Measurements from ENCODE around the gene RPS27A. TPM values are rescaled to one million over a fixed set of nuclear protein-coding genes. Genes with fewer than 3 reads are reported as not detected.

Gene RPS27A
- total and polyA plus RNA-seq, 9 of the 15 experiments (the other 6 are each of a cell fraction or from before 2014, with no cell fraction given) = 1,383 to 3,282 (median 2,242) TPM

GRCh38 chr2:55282110-55282917, 49.8 kb downstream of the RPS27A start (continued):
- TF ChIP-seq NKRF (IDR thresholded peaks at IDR 0.05; ENCODE audit: borderline replicate concordance) (peak; percentile 48; the same call in 1 of the 2 replicates), ZNF431 (CRISPR knock-in tag; IDR thresholded peaks at IDR 0.05) (peak; percentile 85)

- Histone ChIP-seq H3K4me2 (ENCODE audit: insufficient read depth, low read length) (peak overlapping the region; percentile 97), H3K27me3 (ENCODE audit: control insufficient read depth in 2 of 2, insufficient read depth in 2 of 2, low read length in 2 of 2) (no peaks in the 10 kb centered on the region), H3K4me3 (peak overlapping the region; percentile 66), H3K9me1 (ENCODE audit: control insufficient read depth, insufficient read depth, low read length) (no peaks in the 10 kb centered on the region), H3K9me3 (replicated peaks; ENCODE audit: control insufficient read depth, insufficient read depth, low read depth, low read length) (no peaks in the 10 kb centered on the region), H3K27ac (ENCODE audit: extremely low read depth, low read depth, low read length) (peak overlapping the region; percentile 91), H3K79me2 (ENCODE audit: control insufficient read depth, insufficient read depth, low read length) (peaks cover 34% of the 10 kb centered on the region), H2AFZ (ENCODE audit: low read depth, low read length) (peak overlapping the region; percentile 96), H4K20me1 (replicated peaks; ENCODE audit: control insufficient read depth, insufficient read depth, low read length) (no peaks in the 10 kb centered on the region), H3K4me1 (replicated peaks in 1 of 2; ENCODE audit: control insufficient read depth in 2 of 2, insufficient read depth in 2 of 2, low read length in 2 of 2) (peaks cover 7 to 9% of the 10 kb centered on the region in 2 experiments; a peak in 3 of 5 replicates), H3K36me3 (ENCODE audit: control insufficient read depth, insufficient read depth, low read length) (peaks cover 17% of the 10 kb centered on the region; the same call in 2 of the 3 replicates), H3K9ac (ENCODE audit: insufficient read depth in 1 of 2, low read depth in 2 of 2, low read length in 2 of 2) (peak overlapping the region; percentile 87 to 93)
- DNase-seq (ENCODE audit: extremely low read depth in 1 of 4, low spot score in 3 of 4) (peak in 1 of 4 experiments; percentile 22), FAIRE-seq (no peak), ATAC-seq (no peak; the same call in 2 of the 3 replicates)
- POLR2A ChIA-PET = interaction anchor here (1.3 kb wide), 1 partner anchor 22 kb away, joined by 3 read pairs; no protein-coding TSS in a partner anchor
- in situ Hi-C loops (cut with MboI) (no loop called here), intact Hi-C loops (cut with micrococcal nuclease) (loop anchor here (5.0 kb wide), 2 partner anchors 134 to 334 kb away; partner anchors contain the start of genes CCDC88A and PPP4R3B)
- BruUV-seq (replicated peaks) = no TSS peak
- CTCF ChIA-PET (ENCODE audit: low intra/inter-chr PET ratio) = no interaction called here
- 5% methylated on average over 11 of the region's 12 CpGs for WGBS (ENCODE audit: insufficient coverage, low coverage, missing lambda C conversion rate)
- TF ChIP-seq CEBPB (tag; IDR thresholded peaks at IDR 0.05) (peak; percentile 84), BCOR (IDR thresholded peaks at IDR 0.05) (peak; percentile 50; the same call in 1 of the 2 replicates), ZFPM2 (CRISPR knock-in tag; IDR thresholded peaks at IDR 0.05) (no peak), CSDE1 (IDR thresholded peaks at IDR 0.05) (no peak), WHSC1 (IDR thresholded peaks at IDR 0.05; ENCODE audit: low read length) (no peak), ADNP (tag; IDR thresholded peaks at IDR 0.05) (peak; percentile 86), TFAP4 (CRISPR knock-in tag; IDR thresholded peaks at IDR 0.05; ENCODE audit: borderline replicate concordance) (0 out of 2 replicates have a peak, but pooled peaks have one; percentile 16), GTF3C2 (IDR thresholded peaks at IDR 0.05; ENCODE audit: borderline replicate concordance, extremely low read depth, insufficient read length) (peak; percentile 39), TOE1 (IDR thresholded peaks at IDR 0.05; ENCODE audit: borderline replicate concordance) (no peak), TOE1 (CRISPR knock-in tag; IDR thresholded peaks at IDR 0.05; ENCODE audit: borderline replicate concordance, low read depth) (no peak), ZNF778 (CRISPR knock-in tag; IDR thresholded peaks at IDR 0.05) (no peak), TBP (optimal IDR thresholded peaks at IDR 0.05; ENCODE audit: low read depth, low read length) (peak; percentile 17)
Measured at GRCh38 chr2:55283083-55283482, 50.6 kb downstream of the RPS27A start.
